NB4 (cell line): ENCODE measurements around the gene PDE3A.

Source experiments
- MAX ChIP-seq: IDR thresholded peaks from 2 replicates; pipeline ENCODE4 v1.6.1; 2011; ENCODE audit warnings: low read depth, low read length
- POLR2A ChIP-seq: IDR thresholded peaks from 2 replicates; pipeline ENCODE4 v1.6.1; 2011; ENCODE audit warnings: mild to moderate bottlenecking; ENCODE audit not compliant: insufficient read length; ENCODE audit errors: extremely low read depth
- TF ChIP-seq, protein P1 (sequence below): IDR thresholded peaks from one replicate; pipeline ENCODE4 v1.5.1; 2012; ENCODE audit warnings: low read depth, low read length

GRCh38 chr12:20320552-20320951, 47.8 kb upstream of the PDE3A start:
- TF ChIP-seq MAX (no peak), POLR2A (no peak)
- TF ChIP-seq, protein P1, sequence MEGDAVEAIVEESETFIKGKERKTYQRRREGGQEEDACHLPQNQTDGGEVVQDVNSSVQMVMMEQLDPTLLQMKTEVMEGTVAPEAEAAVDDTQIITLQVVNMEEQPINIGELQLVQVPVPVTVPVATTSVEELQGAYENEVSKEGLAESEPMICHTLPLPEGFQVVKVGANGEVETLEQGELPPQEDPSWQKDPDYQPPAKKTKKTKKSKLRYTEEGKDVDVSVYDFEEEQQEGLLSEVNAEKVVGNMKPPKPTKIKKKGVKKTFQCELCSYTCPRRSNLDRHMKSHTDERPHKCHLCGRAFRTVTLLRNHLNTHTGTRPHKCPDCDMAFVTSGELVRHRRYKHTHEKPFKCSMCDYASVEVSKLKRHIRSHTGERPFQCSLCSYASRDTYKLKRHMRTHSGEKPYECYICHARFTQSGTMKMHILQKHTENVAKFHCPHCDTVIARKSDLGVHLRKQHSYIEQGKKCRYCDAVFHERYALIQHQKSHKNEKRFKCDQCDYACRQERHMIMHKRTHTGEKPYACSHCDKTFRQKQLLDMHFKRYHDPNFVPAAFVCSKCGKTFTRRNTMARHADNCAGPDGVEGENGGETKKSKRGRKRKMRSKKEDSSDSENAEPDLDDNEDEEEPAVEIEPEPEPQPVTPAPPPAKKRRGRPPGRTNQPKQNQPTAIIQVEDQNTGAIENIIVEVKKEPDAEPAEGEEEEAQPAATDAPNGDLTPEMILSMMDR = no peak
